Upper lobe of right lung (tissue), 1 donor: Measurements from ENCODE around the gene TEAD4. TPM values are rescaled to one million over a fixed set of nuclear protein-coding genes. Genes with fewer than 3 reads are reported as not detected.

Experiments used
- ATAC-seq: fragments of 200-7000 bp; cut with Tn5 transposase; one replicate; pipeline ENCODE4 v1.9.1; 2020; ENCODE audit warnings: mild to moderate bottlenecking, moderate library complexity
- DNase-seq: peaks from one replicate; pipeline ENCODE4 v3.0.0-alpha.2; 2020
- H3K27ac ChIP-seq: fragments of 200-600 bp; one replicate; pipeline ENCODE4 v1.8.0; 2022
- H3K27me3 ChIP-seq: fragments of 200-600 bp; one replicate; pipeline ENCODE4 v1.8.0; 2022; ENCODE audit warnings: mild to moderate bottlenecking
- H3K36me3 ChIP-seq: fragments of 200-600 bp; one replicate; pipeline ENCODE4 v1.8.0; 2022
- H3K4me1 ChIP-seq: fragments of 200-600 bp; one replicate; pipeline ENCODE4 v1.8.0; 2022
- H3K4me3 ChIP-seq: fragments of 200-600 bp; one replicate; pipeline ENCODE4 v1.8.0; 2022; ENCODE audit warnings: mild to moderate bottlenecking
- H3K9me3 ChIP-seq: fragments of 200-600 bp; one replicate; pipeline ENCODE4 v1.8.0; 2022
- CTCF ChIP-seq: fragments of 200-600 bp; IDR thresholded peaks from one replicate; pipeline ENCODE4 v1.8.0; 2022; ENCODE audit warnings: antibody characterized with exemption
- intact Hi-C: fragments of 100-400 bp; cut with DNase I; formaldehyde crosslinking; loops from one replicate; pipeline ENCODE4 v1.11.0; 2022
- total RNA-seq: library from RNA; stranded (reverse); fragmentation: NEBNext Ultra II Directional; extraction: Animal tissue kit (Norgen Biotek cat#: 25700); gene quantifications from one replicate; pipeline ENCODE4 v1.2.1, GENCODE V29; 2021
- donor health status: DM: no; HTN: yes; CAD: no; lungs with severe emphysema.

The TEAD4 gene
- total RNA-seq, 1 donor from 2014 or later, result 42.5 TPM

DNA sequence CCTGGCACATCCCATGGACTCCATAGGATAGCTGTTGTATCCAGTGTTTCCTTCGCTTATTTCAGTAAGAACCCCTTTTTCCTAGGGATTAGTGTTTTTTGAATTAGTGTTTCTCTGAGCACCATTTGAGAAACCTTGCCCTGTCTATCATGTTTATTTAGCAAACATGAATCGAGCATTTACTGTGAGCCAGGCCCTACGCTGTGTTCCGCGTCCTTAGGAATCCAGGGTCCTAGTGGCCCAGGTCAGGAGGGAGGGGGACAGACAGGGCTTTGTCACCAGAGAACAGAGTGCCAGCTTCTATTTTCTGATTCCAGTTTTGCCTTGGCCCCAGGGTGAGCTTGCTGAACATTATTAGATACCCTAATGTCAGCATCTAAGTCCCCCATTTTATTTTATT, 2.5 kb downstream of the TEAD4 start:
- TF ChIP-seq CTCF, result no peak
- peaks cover 18% of the 10 kb centered on the region for H3K4me1 ChIP-seq
- intact Hi-C loops, result no loop called here
- H3K4me3 ChIP-seq, result peak overlapping the region; percentile 62
- no peaks in the 10 kb centered on the region for H3K9me3 ChIP-seq
- ATAC-seq (no peak), DNase-seq (no peak)
- H3K36me3 ChIP-seq, result no peaks in the 10 kb centered on the region
- H3K27me3 ChIP-seq, result no peaks in the 10 kb centered on the region
- H3K27ac ChIP-seq, result no peak overlapping the region

- H3K4me3 ChIP-seq, result peak overlapping the region; percentile 14
- H3K4me1 ChIP-seq, result peaks cover 6% of the 10 kb centered on the region
- TF ChIP-seq CTCF, result no peak
- no peaks in the 10 kb centered on the region for H3K36me3 ChIP-seq
- intact Hi-C loops, result no loop called here
- DNase-seq (no peak), ATAC-seq (no peak)
- no peaks in the 10 kb centered on the region for H3K27me3 ChIP-seq
- H3K9me3 ChIP-seq, result no peaks in the 10 kb centered on the region
- peak overlapping the region; percentile 66 for H3K27ac ChIP-seq
Observed at GRCh38 chr12:2963154-2963759, 4.1 kb downstream of the TEAD4 start.

GRCh38 chr12:2963760-2964292, 4.6 kb downstream of the TEAD4 start:
- DNase-seq (no peak), ATAC-seq (peak; percentile 26)
- H3K27ac ChIP-seq, result peak overlapping the region; percentile 66
- H3K4me1 ChIP-seq, result peaks cover 4% of the 10 kb centered on the region
- H3K36me3 ChIP-seq, result no peaks in the 10 kb centered on the region
- H3K4me3 ChIP-seq, result peak overlapping the region; percentile 14
- no peak for TF ChIP-seq CTCF
- no peaks in the 10 kb centered on the region for H3K27me3 ChIP-seq
- H3K9me3 ChIP-seq, result no peaks in the 10 kb centered on the region
- intact Hi-C loops, result no loop called here

GRCh38 chr12:2967651-2968050, 8.5 kb downstream of the TEAD4 start:
- Histone ChIP-seq H3K27ac (no peak overlapping the region), H3K27me3 (no peaks in the 10 kb centered on the region), H3K4me3 (no peak overlapping the region), H3K4me1 (peaks cover 4% of the 10 kb centered on the region), H3K9me3 (no peaks in the 10 kb centered on the region), H3K36me3 (no peaks in the 10 kb centered on the region)
- ATAC-seq (no peak), DNase-seq (no peak)
- intact Hi-C loops, result no loop called here
- TF ChIP-seq CTCF, result no peak

- Histone ChIP-seq H3K27me3 (no peaks in the 10 kb centered on the region), H3K27ac (no peak overlapping the region), H3K4me3 (no peak overlapping the region), H3K9me3 (no peaks in the 10 kb centered on the region), H3K36me3 (no peaks in the 10 kb centered on the region), H3K4me1 (no peaks in the 10 kb centered on the region)
- no peak for TF ChIP-seq CTCF
- intact Hi-C loops, result no loop called here
- DNase-seq (no peak), ATAC-seq (peak; percentile 75)
Observed at GRCh38 chr12:2970744-2971143, 11.5 kb downstream of the TEAD4 start.
